NCI-H2107 treated with DMSO at 0.1 percent for 48 hours (cell line): Measurements from ENCODE around the gene FOXN4.
"Not testable (repeated sequence)": the region's sequence is repeated elsewhere in the genome, so short reads cannot be mapped to it uniquely, and the experiment has no call there.

Source experiments
- DNase-seq: peaks from one replicate; lab custom pipeline; 2025; ENCODE audit not compliant: unreplicated experiment; lab: John Stamatoyannopoulos, UW

Gene FOXN4, protein sequence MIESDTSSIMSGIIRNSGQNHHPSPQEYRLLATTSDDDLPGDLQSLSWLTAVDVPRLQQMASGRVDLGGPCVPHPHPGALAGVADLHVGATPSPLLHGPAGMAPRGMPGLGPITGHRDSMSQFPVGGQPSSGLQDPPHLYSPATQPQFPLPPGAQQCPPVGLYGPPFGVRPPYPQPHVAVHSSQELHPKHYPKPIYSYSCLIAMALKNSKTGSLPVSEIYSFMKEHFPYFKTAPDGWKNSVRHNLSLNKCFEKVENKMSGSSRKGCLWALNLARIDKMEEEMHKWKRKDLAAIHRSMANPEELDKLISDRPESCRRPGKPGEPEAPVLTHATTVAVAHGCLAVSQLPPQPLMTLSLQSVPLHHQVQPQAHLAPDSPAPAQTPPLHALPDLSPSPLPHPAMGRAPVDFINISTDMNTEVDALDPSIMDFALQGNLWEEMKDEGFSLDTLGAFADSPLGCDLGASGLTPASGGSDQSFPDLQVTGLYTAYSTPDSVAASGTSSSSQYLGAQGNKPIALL

DNA sequence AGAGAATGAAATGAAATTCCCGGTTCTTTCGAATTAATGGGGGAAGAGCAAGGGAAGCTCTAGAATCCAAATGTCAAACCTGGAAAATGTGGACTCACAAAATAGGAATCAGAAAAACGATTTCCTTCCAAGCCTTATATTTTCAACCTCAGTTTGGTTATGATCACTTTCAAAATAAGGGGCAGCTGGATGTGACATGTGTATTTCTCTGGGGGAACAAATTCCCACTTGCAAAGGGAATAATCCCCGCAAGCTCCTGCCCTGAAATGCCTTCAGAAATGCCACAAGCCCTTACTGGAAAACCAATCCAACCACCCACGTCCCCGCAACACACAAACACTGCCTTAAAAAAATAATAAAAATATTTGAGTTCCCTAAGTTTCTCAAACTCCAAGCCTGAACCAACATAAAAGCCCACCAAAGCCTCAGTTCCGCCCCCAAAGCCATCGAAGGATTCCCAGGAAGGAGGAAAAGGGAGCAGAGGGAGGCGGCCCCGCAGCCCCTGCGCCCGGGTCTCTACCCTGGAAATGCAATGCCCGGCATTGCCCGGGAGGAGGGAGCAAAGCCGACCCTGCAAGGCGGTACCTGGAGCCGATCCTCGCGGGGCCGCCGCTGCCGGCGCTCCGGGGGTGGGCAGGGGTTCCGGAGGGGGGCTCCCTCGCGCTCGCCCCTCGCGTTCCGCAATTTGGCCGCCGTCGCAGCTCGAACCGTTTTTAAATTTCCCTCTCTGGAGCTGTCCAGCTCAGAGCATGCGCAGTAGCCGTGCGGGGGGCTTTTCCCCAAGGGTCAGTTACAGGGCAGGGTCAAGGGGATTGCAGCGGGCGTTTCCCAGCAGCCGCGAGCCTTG lies at the start of gene FOXN4:
FOXN4 (minus strand) TSS at position 751 of the 847 bp plus-strand sequence. CDS start 963 bp downstream, outside the sequence.
- DNase-seq = no peak

DNA sequence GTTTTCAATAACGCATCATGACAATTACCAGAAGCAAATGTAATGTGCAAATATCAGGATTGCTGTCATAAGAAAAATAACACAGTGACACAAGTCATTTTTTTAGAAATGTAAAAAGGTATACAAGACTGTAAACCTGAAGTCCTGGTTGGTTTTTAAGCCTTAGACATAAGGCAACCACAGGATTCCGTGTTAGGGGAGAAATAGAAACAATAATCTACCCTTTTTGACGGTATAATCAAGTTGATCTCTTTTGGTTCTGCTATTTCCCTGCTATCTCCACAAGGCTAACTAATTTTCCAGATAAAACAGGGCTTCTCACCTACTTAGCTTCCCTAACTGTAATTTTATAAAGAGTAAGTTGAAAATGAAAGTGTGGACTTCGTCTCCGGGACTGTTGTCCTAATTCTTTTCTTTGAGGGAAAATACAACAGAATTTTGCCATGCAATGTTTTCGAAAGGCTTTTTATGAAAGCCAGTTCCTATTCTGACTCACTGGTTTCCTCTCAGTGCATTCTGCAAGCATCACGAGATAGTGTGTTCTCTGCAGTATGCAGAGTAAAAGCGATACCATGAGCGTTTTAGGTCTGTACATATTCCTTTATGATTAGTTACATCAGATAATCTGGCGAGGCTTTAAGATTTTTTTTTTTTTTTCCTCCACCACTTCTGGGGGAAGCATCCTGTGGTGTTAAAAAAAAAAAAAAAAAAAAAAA lies 49.2 kb upstream of the FOXN4 start:
- no peak for DNase-seq

DNA sequence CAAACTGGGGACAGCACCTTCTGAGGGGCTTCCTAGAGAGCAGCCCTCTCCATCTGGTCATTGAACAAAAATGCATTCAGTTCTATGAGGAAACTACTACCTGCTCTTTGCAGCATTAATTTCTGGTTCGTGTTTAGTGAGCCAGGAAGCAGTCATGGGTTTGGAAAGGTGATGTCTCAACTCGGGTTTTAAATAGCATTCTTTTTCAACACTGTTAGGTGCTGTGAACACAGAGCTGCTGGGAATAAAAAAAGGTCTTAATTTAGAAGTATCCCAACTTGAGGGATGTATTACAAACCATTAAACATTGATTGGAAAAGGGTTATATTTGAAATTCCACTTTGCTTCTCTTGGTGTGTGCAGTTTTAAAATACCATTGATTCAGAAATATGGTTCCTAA lies 47.9 kb upstream of the FOXN4 start:
- DNase-seq = no peak

DNA sequence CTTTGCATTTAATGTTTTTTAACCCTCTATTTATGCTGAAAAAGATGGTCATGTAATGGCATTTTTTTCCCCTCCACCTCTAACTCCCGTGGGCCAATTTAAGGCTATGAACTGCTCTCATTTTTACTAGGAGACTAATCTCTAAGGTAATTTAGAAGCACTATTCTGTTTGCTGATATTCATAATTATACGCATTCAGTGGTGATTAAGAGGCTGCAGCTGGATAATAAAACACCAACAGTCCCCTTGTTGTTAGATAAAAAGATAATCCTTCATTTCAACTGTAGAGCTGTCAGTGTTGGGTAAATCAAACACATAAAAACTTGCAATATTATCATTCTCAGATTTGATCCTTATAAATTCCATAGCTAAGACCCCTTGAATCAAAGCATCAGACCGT lies 47.5 kb upstream of the FOXN4 start:
- DNase-seq = no peak

DNA sequence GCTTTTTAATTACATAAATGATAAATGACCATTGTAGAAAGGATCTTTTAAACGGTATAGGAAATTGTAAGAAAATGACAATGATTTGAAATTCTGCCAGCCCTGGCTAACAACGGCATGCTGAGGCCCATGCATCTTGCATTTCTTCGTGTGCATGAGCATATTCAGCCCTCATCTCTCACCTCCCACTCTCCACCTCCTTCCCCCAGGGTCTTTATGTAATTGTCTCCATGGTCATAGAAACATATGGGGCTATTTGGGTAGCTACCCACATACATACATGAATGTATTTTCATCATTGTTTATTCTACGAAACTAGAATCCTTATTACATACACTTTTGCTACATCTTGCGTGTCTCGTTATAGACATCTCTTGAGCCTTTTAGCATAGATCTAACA lies 43.1 kb upstream of the FOXN4 start:
- DNase-seq = no peak

DNA sequence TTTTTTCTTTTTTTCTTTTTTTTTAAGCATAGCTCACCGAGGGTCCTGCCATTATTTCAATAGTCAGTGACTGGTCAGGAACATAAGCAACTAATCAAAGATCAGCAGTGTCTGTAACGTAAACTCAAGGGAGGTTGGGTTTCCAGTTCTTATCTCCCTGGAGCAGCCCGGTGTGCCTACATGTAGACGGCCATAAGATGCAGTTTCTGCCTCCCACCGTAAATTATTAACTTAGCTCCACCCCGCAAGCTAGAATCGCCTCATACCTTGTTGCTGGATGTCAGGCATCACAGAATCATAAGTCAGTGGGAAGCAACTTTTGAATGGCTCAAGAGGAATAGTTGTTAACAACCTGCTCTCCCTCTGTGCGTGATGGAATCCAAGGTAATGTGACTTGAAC lies 38.5 kb upstream of the FOXN4 start, which contains the start of gene MYO1H:
MYO1H (plus strand) TSS at position 312 of the 400 bp plus-strand sequence; CDS start at position 373, 61 bp downstream.
- DNase-seq = no peak

DNA sequence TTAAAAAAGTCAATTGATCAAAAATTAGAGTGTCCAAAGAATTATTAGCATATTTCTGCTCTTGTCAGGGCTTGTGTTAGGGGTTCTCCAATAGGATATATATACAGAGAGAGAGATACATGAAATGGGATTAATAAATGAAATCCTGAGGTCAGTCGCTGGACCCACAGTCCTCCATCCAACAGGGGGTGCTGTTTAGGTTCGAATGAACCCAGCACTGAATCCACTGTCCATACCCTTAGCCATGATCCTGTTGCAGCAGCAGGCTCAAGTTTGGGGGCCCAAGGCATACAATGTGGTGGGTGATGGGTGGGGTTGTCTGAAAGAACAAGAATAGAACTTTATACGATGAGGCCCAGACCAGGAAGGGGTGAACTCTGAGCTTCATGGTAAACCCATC lies 37.8 kb upstream of the FOXN4 start:
- DNase-seq = no peak

DNA sequence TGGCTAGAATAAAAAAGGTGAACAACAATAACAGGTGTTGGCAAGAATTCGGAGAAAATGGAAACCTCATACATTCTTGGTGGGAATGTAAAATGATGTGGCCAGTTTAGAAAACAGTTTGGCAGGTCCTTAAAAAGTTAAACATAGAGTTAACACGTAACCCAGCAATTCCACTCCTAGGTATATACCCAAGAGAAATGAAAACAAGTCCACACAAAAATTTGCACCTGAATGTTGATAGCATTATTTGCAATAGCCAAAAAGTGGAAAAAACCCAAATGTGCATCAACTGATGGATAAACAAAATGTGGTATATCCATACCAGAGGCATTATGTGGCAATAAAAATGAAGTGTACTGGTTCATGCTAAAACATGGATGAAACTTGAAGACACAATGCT lies 36.3 kb upstream of the FOXN4 start:
- no peak for DNase-seq

DNA sequence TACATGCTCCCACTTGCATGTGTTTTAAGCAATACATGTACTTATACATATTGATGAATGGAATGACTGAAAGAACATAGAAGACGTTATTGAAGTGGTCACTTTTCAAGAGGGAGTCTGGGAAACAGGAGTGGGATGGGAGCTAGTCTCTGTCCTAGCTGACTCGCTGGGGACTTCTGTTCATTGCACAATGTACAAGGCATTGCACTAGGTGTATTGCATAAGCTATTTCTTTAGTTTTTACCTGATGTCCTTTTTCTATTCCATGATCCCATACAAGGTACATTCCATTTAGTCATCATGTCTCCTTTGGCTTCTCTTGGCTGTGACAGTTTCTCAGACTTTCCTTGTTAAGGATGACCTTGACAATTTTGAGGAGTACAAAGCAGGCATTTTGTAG lies 34.6 kb upstream of the FOXN4 start:
- DNase-seq = no peak

DNA sequence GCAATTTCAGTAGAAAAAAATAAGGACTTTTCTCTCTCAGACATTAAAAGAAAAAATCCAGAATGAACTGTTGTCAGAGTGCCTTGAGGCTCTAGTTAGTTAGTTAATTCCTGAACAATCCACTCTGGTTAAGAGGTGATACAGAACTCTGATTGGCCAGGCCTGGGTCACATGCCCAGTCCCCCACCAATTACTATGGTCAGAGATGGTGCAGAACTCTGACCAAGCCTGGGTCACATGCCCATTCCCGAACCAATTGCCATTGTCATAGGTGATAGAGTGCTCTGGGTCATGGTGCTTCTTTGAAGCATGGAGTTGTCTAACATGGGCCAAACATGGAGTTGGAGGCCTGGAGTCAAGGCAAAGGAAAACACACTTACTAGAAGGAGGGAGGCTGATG lies 27.5 kb upstream of the FOXN4 start:
- no peak for DNase-seq

DNA sequence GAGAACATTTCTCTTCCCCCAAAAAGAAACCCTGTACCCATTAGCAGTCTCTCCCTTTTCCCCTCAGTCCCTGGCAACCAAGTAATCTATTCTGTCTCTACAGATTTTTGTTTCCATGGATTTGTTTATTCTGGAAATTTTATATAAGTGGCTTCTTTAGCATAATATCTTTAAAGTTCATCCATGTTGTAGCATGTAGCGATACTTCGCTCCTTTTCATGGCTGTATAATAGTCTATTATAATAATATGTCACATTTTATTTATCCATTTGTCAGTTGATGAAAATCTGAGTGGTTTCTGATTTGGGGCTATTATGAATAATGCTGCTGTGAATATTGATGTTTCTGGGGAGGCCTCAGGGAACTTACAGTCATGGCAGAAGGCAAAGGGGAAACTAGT lies 25.8 kb upstream of the FOXN4 start:
- no peak for DNase-seq

DNA sequence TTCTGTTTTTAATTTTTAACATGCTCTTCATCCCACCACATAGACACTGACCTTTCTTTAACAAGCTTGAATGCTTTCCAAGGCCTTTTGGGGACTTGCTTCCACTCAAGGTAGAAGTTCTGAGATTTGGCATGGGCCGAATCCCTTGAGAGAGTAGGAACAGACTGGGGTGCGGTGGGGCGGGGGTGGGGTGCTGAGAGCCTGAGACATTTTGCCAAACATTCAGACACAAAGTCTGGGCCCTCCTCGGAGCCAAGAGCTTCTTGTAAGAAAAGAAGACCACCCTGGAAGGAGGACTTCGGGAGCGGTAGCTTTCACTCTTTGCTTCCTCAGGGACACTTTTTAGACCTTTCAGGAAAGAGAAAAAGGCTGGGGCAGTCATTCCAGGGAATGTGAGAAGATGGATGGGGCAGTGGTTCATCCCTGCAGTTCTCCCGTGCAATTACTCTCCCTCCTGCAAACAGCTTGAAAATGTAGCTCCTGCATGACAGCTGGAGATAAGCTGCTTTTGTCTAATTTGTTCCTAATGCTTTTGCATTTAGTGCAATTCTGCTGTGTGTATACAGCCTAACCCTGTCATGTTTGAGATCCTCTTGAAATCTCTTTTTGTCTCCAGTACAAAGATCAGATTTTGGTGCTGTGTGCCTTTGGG lies 22.3 kb upstream of the FOXN4 start:
- DNase-seq = peak; percentile 42

DNA sequence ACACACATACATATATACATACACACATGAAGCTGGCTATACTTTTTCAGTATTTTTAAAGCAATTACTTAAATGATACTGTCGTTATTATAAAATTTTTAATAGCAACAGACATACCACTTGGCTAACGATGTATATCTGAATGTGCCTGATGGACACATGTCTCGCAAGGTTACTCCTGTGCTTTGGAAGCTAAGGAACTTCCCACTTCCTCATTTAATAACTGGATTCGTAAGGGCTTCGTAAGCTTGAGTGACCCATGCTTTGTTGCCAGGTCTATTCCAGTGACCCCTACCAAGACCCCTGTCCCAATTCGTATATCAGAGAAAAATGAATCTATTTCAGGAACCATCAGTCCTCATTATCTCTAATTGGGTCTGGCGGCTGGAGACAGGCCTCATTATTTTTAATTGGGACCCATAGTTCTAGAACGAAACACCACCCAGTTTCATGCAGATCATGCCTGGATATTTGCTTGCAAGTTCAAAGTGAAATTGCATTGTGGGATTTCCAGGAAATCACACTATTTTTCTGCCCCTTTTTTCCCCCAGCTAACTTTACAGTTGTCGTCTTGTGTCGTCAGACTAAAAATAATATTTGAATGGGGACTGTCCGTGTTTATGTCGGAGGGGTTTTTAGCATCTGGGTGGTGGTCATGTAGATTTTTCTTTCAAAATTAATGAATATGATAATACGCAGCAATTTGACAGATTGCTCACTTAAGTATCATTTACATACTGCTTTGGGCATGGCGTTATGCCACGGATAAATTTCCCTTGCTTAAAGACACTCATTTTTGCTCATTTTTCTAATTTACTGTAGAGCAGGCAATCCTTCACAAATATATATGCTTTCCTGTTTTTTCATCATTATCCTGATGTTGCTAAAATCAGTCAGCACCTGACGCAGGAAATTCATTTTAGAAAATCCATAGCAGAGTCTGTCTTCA lies 21.5 kb upstream of the FOXN4 start:
- no peak for DNase-seq

DNA sequence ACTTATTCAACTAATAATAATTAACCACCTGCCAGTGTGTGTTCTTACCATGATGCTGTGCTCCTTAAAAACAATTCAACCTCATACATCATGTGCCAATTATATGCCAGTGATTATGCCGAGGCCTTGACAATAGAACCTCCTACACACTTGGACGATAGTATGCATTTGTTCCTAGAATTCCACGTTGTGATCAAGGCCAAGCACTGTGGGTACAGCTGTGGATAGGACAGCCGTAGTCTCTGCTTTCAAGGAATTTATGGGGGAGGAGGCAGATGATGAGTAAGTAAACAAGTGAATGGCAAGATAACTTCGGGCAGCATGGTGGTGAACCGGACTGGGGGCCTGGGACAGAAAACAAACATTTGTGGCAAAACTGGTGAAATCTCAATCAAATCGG lies 20.6 kb upstream of the FOXN4 start:
- no peak for DNase-seq

DNA sequence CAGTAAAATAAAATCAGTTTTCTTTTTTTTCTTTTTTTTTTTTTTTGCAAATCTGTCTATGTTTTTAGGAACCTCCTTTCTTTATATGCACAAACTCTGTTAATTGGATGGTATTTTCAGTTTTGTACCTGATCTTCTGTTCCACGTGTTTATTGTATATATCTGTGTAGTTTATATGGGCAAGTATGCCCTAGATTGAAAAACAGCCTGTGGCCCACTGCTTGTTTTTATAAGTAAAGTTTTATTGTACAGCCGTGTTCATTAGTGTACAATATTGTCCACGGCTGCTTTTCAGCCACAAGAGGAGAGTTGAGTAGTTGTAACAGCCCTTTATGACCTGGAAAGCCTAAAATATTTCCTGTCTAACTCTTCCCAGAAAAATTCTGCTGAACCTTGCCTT lies 19.9 kb upstream of the FOXN4 start:
- no peak for DNase-seq

DNA sequence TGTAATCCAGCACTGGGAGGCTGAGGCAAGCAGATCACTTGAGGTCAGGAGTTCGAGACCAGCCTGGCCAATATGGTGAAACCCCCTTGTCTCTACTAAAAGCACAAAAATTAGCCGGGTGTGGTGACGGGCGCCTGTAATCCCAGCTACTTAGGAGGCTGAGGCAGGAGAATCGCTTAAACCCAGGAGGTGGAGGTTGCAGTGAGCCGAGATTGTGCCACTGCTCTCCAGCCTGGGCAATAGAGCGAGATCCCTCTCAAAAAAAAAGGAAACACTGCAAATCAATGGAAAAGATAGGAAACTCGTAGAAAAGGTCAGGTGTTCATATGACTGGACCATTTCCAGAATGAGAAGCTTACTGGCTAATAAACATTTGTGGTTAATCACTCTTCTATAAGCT lies 12.2 kb upstream of the FOXN4 start:
- DNase-seq = not testable (repeated sequence)

DNA sequence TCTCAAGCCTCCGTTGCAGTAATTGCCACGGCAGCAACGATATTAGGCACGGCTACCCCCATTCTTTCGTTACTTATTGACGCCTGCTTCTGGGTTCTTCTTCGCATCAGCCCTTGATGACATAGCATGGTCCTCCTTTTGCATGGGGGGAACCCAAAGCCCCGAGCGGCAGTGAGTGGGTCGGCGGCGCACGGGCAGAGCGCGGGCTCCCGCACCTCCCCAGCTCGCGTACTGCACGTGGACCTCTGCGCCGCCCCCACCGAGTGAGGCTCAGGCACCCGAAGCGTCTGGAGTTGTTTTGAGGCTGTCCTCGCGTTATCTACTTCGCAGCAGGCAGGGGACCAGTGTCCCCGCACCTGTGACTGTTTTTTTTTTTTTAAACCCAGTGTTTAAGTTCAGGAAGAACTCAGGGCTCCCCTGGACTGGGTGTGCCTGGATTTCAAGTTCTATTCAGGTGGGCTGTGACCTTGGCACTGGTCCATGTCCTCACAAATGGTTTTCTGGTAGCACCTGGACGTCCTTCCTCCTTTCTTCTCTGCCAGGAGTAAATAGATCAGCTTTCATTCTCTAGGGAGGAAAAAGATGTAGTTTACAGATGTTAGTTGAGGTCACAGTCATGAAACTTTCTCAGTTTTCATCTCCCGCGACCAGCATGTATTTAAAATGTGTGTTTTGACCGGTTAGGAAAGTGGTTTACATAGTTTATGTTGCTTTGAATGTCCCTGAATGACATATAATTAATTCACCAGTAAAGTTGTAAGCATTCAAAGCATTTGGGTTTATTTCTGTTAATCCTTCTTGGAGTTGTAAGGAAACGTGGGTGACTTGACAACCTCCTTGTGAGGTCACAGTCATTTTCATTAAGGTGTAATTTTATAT lies 1.4 kb upstream of the FOXN4 start:
- peak; percentile 98 for DNase-seq

DNA sequence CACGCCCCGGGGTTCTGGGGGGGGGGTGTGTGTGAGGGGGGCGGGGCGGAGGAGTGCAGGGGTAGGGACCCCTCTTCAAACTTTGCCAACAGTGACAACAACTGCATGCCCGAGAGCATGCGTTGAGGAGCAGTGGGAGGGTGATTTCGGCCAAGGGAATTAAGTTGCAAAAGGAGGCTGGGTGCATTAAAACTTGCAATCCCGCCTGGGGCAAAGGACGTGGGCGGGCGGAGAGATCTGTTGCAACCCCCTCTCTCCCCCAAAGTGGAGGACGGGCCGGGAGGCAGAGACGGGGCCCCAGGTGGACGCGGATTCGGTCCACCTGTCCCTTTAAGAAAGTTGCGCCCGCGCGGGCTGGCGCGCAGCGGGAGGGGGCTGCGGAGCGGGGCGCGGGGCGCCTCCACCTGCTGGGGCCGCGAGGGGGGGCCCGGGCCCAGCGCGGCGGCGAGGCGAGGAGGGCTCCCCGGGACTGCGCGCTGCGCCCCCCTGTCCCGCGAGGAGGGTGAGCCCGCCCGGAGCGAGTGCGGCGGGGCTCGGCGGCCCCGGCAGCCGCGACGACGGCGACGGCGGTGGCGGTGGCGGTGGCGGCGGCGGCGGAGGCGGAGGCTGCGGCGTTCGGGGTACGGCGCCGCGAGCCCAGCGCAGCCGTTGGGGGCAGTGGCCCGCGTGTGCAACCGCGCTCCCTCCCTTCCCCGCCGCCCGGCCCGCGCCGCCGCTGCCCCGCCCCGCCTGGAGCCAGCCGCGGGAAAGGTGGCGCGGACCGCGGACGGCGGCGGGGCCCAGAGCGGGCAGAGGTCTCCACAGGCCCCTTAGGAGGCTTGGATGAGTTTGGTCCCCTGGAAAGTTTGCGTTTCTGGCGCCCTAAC lies 530 bp upstream of the FOXN4 start:
- DNase-seq = no peak
